DOHH2 (cell line): ENCODE data around the gene STRIP1.

Experiments used
- EZH2phosphoT487 ChIP-seq: fragments of 200-600 bp; sonication (generic); IDR thresholded peaks from 2 replicates; pipeline ENCODE4 v1.6.1; 2017; ENCODE audit warnings: borderline replicate concordance, mild to moderate bottlenecking, antibody characterized with exemption, low read length, moderate library complexity, mixed read lengths
- TF ChIP-seq, protein P1 (sequence below): fragments of 200-600 bp; sonication (generic); IDR thresholded peaks from one replicate; pipeline ENCODE4 v1.5.1; 2014; ENCODE audit warnings: antibody characterized with exemption, mild to moderate bottlenecking, low read depth, low read length; ENCODE audit not compliant: poor library complexity, severe bottlenecking

DNA sequence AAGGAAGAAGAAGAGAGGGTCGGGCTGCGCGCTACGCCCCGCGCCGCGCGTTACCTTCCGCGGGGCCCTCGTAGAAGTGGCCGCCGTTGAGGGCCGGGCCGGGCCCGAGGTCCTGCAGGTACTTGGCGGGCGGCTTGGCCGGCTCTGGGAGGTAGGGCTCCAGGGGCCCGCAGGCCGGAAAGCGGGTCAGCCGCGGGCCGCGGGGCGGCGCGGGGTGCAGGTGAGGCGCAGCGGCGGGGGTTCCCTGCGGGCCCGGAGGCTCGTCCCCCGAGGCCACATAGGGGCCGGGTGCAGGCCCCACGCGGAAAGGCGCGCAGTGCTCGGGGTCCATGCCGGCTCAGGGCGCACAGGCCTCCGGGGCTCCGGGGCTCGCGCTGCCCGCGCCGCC lies 35.9 kb downstream of the STRIP1 start:
- TF ChIP-seq, protein P1, sequence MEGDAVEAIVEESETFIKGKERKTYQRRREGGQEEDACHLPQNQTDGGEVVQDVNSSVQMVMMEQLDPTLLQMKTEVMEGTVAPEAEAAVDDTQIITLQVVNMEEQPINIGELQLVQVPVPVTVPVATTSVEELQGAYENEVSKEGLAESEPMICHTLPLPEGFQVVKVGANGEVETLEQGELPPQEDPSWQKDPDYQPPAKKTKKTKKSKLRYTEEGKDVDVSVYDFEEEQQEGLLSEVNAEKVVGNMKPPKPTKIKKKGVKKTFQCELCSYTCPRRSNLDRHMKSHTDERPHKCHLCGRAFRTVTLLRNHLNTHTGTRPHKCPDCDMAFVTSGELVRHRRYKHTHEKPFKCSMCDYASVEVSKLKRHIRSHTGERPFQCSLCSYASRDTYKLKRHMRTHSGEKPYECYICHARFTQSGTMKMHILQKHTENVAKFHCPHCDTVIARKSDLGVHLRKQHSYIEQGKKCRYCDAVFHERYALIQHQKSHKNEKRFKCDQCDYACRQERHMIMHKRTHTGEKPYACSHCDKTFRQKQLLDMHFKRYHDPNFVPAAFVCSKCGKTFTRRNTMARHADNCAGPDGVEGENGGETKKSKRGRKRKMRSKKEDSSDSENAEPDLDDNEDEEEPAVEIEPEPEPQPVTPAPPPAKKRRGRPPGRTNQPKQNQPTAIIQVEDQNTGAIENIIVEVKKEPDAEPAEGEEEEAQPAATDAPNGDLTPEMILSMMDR, result no peak
- TF ChIP-seq EZH2phosphoT487, result no peak
